ENCODE measurements around the gene TMCC1.

DNA sequence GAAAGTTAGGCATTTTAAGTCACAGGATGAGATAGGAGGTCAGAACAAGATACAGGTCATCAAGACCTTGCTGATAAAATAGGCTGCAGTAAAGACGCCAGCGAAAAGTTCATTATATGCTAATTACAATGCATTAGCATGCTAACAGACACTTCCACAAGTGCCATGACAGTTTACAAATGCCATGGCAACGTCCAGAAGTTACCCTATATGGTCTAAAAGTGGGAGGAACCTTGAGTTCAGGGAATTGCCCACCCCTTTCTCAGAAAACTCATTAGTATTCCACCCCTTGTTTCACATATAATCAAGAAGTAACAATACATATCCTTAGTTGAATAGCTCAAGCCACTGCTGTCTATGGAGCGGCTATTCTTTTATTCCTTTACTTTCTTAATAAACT is 194.3 kb downstream of the TMCC1 start:
- TF ChIP-seq CTCF (IDR thresholded peaks at IDR 0.05) (no peak), POLR2A (IDR thresholded peaks at IDR 0.05) (no peak)
